K562 (cell line): ENCODE results near the gene CCDC144A. TPM values are rescaled to one million over a fixed set of nuclear protein-coding genes. Genes with fewer than 3 reads are reported as not detected.

Experiments used
- BHLHE40 ChIP-seq: IDR thresholded peaks from 2 replicates; pipeline ENCODE4 v1.6.1; 2011; ENCODE audit warnings: low read length, improper control_type of control experiment
- CAMTA2 ChIP-seq: fragments of 250-450 bp; sonication (Bioruptor Pico); conservative IDR thresholded peaks from 2 replicates; pipeline ENCODE4 v1.5.1; 2022
- GATAD2B ChIP-seq: fragments of 450-650 bp; IDR thresholded peaks from 2 replicates; pipeline ENCODE4 v1.6.1; 2017; ENCODE audit warnings: mild to moderate bottlenecking, borderline replicate concordance
- MCM2 ChIP-seq: fragments of 450-650 bp; IDR thresholded peaks from 2 replicates; pipeline ENCODE4 v1.6.1; 2017; ENCODE audit warnings: low read depth, mild to moderate bottlenecking
- POLR2G ChIP-seq: fragments of 200-400 bp; formaldehyde crosslinking; IDR thresholded peaks from 2 replicates; pipeline ENCODE4 v1.6.1; 2017; ENCODE audit warnings: low read depth, mild to moderate bottlenecking, antibody characterized with exemption, low read length, moderate library complexity
- SRSF1 ChIP-seq: fragments of 200-400 bp; formaldehyde crosslinking; IDR thresholded peaks from 2 replicates; pipeline ENCODE4 v1.6.1; 2017; ENCODE audit warnings: mild to moderate bottlenecking, low read depth, low read length, moderate library complexity
- STAT5A ChIP-seq: IDR thresholded peaks from 2 replicates; pipeline ENCODE4 v1.6.1; 2012; ENCODE audit warnings: low read length, inconsistent platforms, borderline replicate concordance
- TBL1XR1 ChIP-seq, 2 experiments: IDR thresholded peaks; 2 replicates each; pipeline ENCODE4 v1.6.1; 2012; ENCODE audit warnings: improper control_type of control experiment in 2 of 2, low read length in 2 of 2, mild to moderate bottlenecking in 1 of 2
- TSC22D4 ChIP-seq: fragments of 450-650 bp; IDR thresholded peaks from 2 replicates; pipeline ENCODE4 v1.6.1; 2016; ENCODE audit warnings: missing genetic modification characterization, missing biosample characterization, control low read depth
- YY1 ChIP-seq, 3 experiments: IDR thresholded peaks; 2 replicates each; pipeline ENCODE4 v1.6.1; 2011; ENCODE audit warnings: low read length in 2 of 3, mild to moderate bottlenecking in 2 of 3, moderate library complexity in 2 of 3, borderline replicate concordance in 1 of 3, control low read depth in 1 of 3, low read depth in 1 of 3; ENCODE audit not compliant: insufficient read depth in 3 of 3, insufficient replicate concordance in 2 of 3, control insufficient read depth in 1 of 3, insufficient read length in 1 of 3; ENCODE audit errors: extremely low read depth in 1 of 3
- ZFP30 ChIP-seq: fragments of 250-450 bp; sonication (Bioruptor Pico); IDR thresholded peaks from 2 replicates; pipeline ENCODE4 v1.8.0; 2022; ENCODE audit warnings: moderate library complexity, mild to moderate bottlenecking, inconsistent platforms, borderline replicate concordance
- ZKSCAN3 ChIP-seq: fragments of 250-450 bp; sonication (Bioruptor Pico); IDR thresholded peaks from 2 replicates; pipeline ENCODE4 v1.4.0; 2020
- polyA plus RNA-seq, 8 experiments: library from polyadenylated mRNA; depleted of rRNA in 4 of 8; stranded (reverse) in 5 of 8; unstranded in 3 of 8; fragments of >200 nt; fragmentation: Nextera tagmentation in 2 of 8; fragmentation: Illumina TruSeq in 1 of 8; extraction: Ambion mirVana in 2 of 8; extraction: Trizol in 1 of 8; gene quantifications; 2 replicates each; pipeline versions ENCODE4 v1.2.1 to v1.2.3, GENCODE V29; 2011 to 2014; ENCODE audit warnings: inconsistent platforms in 1 of 8, missing spikeins in 1 of 8
- total RNA-seq, 7 experiments: library from RNA; depleted of rRNA in 6 of 7; stranded (reverse); fragments of >200 nt in 6 of 7; fragmentation: Illumina TruSeq in 2 of 7; extraction: Trizol in 2 of 7; gene quantifications; 2 replicates each; pipeline versions ENCODE4 v1.2.1 to v1.2.3, GENCODE V29; 2011 to 2021; ENCODE audit warnings: low replicate concordance in 1 of 7
- TF ChIP-seq, protein P1 (sequence below), 2 experiments: fragments of 450-650 bp; IDR thresholded peaks; 2 replicates each; pipeline ENCODE4 v1.6.1; 2018; ENCODE audit warnings: mild to moderate bottlenecking in 2 of 2, low read depth in 1 of 2; ENCODE audit not compliant: partially characterized antibody in 2 of 2
- TF ChIP-seq, protein P2 (sequence below), 2 experiments: fragments of 450-650 bp in 1 of 2; sonication (generic) in 1 of 2; formaldehyde crosslinking in 1 of 2; IDR thresholded peaks in 1 of 2; conservative IDR thresholded peaks in 1 of 2; 2 replicates each; pipeline versions ENCODE4 v1.6.1 to v1.8.1; 2016 to 2023; ENCODE audit warnings: mild to moderate bottlenecking in 2 of 2, moderate library complexity in 2 of 2, inconsistent platforms in 1 of 2, missing genetic modification reagents in 1 of 2
- TF ChIP-seq, protein P3 (sequence below): fragments of 450-650 bp; IDR thresholded peaks from one replicate; pipeline ENCODE4 v1.6.1; 2018; ENCODE audit warnings: mild to moderate bottlenecking, moderate library complexity; ENCODE audit not compliant: partially characterized antibody
- TF ChIP-seq, protein P4 (sequence below): fragments of 450-650 bp; IDR thresholded peaks from 2 replicates; pipeline ENCODE4 v1.6.1; 2016; ENCODE audit warnings: missing biosample characterization, missing genetic modification characterization
- TF ChIP-seq, protein P5 (sequence below): IDR thresholded peaks from 2 replicates; pipeline ENCODE4 v1.6.1; 2016; ENCODE audit warnings: missing genetic modification characterization, missing compliant biosample characterization

Gene CCDC144A
- total and polyA plus RNA-seq, 9 of the 15 experiments (the other 6 are each of a cell fraction or from before 2014, with no cell fraction given), result 0.03 to 0.76 (median 0.36) TPM

DNA sequence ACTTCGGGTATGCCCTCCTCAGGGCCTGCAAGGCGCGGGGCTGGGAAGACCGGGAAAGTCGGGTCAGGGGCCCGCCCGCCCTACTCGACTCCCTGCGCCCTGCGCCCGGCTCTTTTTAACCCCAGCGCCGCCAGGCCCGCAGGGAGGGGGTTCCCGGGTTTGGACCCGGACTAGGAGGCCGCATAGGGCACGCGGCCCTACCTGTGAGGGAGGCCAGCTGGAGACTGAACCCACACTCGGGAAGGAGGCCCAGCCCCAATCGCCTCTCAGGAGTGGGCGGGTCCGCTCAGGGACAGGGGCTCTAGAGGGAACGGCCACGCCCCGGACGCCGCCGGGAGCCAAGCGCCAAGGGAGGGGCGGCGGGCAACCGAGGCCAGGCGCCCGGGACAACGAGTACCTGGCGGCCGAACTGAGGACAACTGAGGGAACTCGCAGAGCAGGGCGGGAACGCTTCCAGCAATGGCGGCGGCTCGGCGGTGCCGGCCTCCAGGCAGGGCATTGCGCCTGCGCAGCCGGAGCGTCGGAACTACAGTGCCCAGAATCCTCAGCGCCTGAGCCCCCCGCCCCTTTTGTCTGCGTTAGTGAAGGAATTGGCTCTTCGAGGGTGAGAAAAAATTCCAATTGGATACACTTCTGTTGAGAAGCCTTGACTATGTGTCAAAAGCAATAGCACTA, 36.5 kb upstream of the CCDC144A start, which contains the start of gene ZNF624 (continued):
- TF ChIP-seq, protein P1, sequence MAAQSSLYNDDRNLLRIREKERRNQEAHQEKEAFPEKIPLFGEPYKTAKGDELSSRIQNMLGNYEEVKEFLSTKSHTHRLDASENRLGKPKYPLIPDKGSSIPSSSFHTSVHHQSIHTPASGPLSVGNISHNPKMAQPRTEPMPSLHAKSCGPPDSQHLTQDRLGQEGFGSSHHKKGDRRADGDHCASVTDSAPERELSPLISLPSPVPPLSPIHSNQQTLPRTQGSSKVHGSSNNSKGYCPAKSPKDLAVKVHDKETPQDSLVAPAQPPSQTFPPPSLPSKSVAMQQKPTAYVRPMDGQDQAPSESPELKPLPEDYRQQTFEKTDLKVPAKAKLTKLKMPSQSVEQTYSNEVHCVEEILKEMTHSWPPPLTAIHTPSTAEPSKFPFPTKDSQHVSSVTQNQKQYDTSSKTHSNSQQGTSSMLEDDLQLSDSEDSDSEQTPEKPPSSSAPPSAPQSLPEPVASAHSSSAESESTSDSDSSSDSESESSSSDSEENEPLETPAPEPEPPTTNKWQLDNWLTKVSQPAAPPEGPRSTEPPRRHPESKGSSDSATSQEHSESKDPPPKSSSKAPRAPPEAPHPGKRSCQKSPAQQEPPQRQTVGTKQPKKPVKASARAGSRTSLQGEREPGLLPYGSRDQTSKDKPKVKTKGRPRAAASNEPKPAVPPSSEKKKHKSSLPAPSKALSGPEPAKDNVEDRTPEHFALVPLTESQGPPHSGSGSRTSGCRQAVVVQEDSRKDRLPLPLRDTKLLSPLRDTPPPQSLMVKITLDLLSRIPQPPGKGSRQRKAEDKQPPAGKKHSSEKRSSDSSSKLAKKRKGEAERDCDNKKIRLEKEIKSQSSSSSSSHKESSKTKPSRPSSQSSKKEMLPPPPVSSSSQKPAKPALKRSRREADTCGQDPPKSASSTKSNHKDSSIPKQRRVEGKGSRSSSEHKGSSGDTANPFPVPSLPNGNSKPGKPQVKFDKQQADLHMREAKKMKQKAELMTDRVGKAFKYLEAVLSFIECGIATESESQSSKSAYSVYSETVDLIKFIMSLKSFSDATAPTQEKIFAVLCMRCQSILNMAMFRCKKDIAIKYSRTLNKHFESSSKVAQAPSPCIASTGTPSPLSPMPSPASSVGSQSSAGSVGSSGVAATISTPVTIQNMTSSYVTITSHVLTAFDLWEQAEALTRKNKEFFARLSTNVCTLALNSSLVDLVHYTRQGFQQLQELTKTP (IDR thresholded peaks at IDR 0.05; ENCODE audit: low read depth in 1 of 2, partially characterized antibody in 2 of 2), result peak in 1 of 2 experiments; percentile 87
- no peak for TF ChIP-seq STAT5A
- TF ChIP-seq POLR2G, result peak; percentile 87
- TF ChIP-seq, protein P2, sequence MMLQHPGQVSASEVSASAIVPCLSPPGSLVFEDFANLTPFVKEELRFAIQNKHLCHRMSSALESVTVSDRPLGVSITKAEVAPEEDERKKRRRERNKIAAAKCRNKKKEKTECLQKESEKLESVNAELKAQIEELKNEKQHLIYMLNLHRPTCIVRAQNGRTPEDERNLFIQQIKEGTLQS (IDR thresholded peaks at IDR 0.05), result no peak
- TF ChIP-seq, protein P2 (CRISPR knock-in tag; conservative IDR thresholded peaks at IDR 0.05), result no peak
- TF ChIP-seq GATAD2B, result no peak
- TF ChIP-seq, protein P3, sequence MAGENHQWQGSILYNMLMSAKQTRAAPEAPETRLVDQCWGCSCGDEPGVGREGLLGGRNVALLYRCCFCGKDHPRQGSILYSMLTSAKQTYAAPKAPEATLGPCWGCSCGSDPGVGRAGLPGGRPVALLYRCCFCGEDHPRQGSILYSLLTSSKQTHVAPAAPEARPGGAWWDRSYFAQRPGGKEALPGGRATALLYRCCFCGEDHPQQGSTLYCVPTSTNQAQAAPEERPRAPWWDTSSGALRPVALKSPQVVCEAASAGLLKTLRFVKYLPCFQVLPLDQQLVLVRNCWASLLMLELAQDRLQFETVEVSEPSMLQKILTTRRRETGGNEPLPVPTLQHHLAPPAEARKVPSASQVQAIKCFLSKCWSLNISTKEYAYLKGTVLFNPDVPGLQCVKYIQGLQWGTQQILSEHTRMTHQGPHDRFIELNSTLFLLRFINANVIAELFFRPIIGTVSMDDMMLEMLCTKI, result no peak
- TF ChIP-seq MCM2, result no peak
- TF ChIP-seq ZFP30 (CRISPR knock-in tag), result no peak
- no peak for TF ChIP-seq CAMTA2 (CRISPR knock-in tag)
- TF ChIP-seq ZKSCAN3, result no peak
- no peak for TF ChIP-seq TBL1XR1 (IDR thresholded peaks at IDR 0.05; ENCODE audit: low read length in 2 of 2)
- TF ChIP-seq, protein P4, sequence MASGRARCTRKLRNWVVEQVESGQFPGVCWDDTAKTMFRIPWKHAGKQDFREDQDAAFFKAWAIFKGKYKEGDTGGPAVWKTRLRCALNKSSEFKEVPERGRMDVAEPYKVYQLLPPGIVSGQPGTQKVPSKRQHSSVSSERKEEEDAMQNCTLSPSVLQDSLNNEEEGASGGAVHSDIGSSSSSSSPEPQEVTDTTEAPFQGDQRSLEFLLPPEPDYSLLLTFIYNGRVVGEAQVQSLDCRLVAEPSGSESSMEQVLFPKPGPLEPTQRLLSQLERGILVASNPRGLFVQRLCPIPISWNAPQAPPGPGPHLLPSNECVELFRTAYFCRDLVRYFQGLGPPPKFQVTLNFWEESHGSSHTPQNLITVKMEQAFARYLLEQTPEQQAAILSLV (tag), result no peak
- TF ChIP-seq YY1 (IDR thresholded peaks at IDR 0.05; ENCODE audit: borderline replicate concordance in 1 of 3, control insufficient read depth in 1 of 3, extremely low read depth in 1 of 3, insufficient read depth in 3 of 3, insufficient read length in 1 of 3, insufficient replicate concordance in 2 of 3, low read depth in 1 of 3, low read length in 2 of 3), result peak; percentile 81 to 98 (median 95)
- no peak for TF ChIP-seq BHLHE40
- TF ChIP-seq TSC22D4, result no peak
- TF ChIP-seq, protein P5, sequence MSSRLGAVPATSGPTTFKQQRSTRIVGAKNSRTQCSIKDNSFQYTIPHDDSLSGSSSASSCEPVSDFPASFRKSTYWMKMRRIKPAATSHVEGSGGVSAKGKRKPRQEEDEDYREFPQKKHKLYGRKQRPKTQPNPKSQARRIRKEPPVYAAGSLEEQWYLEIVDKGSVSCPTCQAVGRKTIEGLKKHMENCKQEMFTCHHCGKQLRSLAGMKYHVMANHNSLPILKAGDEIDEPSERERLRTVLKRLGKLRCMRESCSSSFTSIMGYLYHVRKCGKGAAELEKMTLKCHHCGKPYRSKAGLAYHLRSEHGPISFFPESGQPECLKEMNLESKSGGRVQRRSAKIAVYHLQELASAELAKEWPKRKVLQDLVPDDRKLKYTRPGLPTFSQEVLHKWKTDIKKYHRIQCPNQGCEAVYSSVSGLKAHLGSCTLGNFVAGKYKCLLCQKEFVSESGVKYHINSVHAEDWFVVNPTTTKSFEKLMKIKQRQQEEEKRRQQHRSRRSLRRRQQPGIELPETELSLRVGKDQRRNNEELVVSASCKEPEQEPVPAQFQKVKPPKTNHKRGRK (tag), result no peak
- no peak for TF ChIP-seq SRSF1
